NB4 (cell line): Measurements from ENCODE around the gene RIMS1.

Source experiments
- DNase-seq: peaks from one replicate; pipeline ENCODE4 v3.0.0; 2010; ENCODE audit warnings: low read depth
- H3K4me3 ChIP-seq: one replicate; pipeline ENCODE4 v1.5.1; 2011; ENCODE audit warnings: mild to moderate bottlenecking, low read depth, low read length, moderate library complexity
- CTCF ChIP-seq: IDR thresholded peaks from one replicate; pipeline ENCODE4 v1.5.1; 2012; ENCODE audit warnings: low read depth, low read length
- MYC ChIP-seq: IDR thresholded peaks from 2 replicates; pipeline ENCODE4 v1.6.1; 2011; ENCODE audit warnings: low read depth, low read length
- POLR2A ChIP-seq: IDR thresholded peaks from 2 replicates; pipeline ENCODE4 v1.6.1; 2011; ENCODE audit warnings: mild to moderate bottlenecking; ENCODE audit not compliant: insufficient read length; ENCODE audit errors: extremely low read depth
- TF ChIP-seq, protein P1 (sequence below): IDR thresholded peaks from 2 replicates; pipeline ENCODE4 v1.6.1; 2011; ENCODE audit warnings: low read depth, low read length

RIMS1 gene

DNA sequence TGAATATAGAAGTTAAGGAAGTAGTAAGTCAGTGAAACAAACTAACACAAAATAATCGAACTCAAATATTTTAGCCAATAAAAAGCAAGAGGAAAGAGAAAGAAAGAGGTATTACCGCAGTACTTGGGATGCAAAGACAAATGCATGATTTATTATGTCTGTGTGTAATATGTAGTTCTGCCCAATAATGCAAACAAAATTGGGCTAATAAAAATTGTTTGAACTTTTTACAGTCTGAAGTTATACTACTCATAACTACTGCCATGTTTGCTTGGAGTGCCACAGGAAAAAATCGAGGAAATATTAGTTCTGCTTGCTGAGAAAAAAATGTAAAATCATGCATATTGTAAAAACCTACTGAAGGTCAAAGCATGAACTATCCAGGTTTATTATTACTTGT is 375.2 kb downstream of the RIMS1 start:
- TF ChIP-seq, protein P1, sequence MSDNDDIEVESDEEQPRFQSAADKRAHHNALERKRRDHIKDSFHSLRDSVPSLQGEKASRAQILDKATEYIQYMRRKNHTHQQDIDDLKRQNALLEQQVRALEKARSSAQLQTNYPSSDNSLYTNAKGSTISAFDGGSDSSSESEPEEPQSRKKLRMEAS, result no peak
- TF ChIP-seq POLR2A (no peak), MYC (no peak), CTCF (no peak)
- no peak for DNase-seq
- no peak overlapping the region for H3K4me3 ChIP-seq

DNA sequence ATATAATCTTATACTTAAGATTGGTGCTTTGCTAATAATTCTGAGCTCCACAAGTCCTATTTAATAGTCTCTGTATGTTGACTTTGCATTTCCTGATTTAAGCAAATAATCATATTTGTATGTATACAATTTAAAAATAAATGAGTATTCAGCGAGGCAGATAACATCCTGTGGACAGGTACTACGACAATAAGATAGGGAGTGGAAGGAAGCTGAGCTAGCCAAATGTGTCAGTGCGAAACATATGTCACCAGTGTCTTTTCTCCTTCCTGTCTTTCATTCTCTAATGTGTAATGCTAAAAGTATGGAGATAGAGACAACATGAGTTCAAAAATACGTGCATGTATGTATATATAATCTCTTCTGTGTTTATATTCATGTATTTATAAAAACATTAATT is 375.9 kb downstream of the RIMS1 start:
- no peak overlapping the region for H3K4me3 ChIP-seq
- no peak for DNase-seq
- TF ChIP-seq POLR2A (no peak), CTCF (no peak), MYC (no peak)
- TF ChIP-seq, protein P1, result no peak

GRCh38 chr6:72267470-72267869 is 381.1 kb downstream of the RIMS1 start:
- no peak for DNase-seq
- H3K4me3 ChIP-seq, result no peak overlapping the region
- TF ChIP-seq CTCF, result no peak

DNA sequence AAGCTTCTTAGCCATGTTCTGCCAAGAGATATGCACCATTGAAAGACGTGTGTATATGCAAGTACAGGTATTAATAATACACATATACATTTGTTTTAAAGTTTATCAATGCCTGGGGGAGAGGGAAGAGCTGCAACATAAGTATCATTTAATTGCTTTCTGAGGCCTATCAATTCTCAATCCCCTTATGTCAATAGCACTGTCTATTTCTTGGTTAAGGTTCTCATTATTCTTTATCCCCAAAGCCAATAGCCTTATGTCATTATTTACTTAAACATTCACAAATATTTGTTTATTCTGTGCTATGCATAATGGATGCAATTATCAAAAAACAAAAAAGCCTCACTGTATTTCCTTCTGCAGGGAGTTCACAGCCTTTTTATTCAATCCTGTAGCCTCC is 385.2 kb downstream of the RIMS1 start:
- no peak for DNase-seq
- no peak for TF ChIP-seq POLR2A
- TF ChIP-seq, protein P1, result no peak
- no peak for TF ChIP-seq MYC
- TF ChIP-seq CTCF, result no peak
- H3K4me3 ChIP-seq, result no peak overlapping the region

DNA sequence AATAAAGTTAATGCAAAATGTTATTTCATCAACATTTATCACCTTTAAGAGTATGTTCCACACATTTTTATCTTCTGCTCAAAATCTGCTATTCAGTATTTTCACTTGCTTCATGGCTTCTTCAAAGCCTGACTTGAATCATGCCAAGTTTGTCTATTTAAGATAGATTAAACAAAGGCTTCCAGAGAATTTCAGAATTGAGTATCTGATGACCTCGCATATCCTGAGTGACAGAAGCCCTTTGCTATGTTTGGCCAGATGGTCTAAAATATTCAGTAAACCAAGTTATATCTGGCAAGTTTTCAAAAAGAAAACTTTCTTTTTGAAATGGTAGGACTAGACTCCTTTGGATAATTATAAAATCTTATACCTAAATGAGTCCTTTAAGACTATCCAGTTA is 386.6 kb downstream of the RIMS1 start:
- H3K4me3 ChIP-seq, result no peak overlapping the region
- TF ChIP-seq CTCF (no peak), POLR2A (no peak), MYC (no peak)
- TF ChIP-seq, protein P1, result no peak
- DNase-seq, result no peak

DNA sequence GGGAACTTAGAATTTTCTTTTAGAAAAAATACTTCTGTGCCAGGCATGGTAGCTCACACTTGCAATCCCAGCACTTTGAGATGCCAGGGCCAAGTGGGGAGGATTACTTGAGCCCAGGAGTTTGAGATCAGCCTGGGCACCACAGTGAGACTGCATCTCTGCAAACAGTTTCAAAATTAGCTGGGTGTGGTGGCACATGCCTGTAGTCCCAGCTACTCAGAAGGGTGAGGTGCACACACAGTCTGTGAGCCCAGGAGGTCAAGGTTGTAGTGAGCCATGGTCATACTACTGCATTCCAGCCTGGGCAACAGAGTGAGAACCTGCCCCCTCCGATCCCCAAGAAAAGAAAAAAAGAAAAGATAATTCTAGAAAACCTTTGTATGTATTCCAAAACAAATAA is 389.5 kb downstream of the RIMS1 start:
- H3K4me3 ChIP-seq, result no peak overlapping the region
- DNase-seq, result no peak
- TF ChIP-seq, protein P1, result no peak
- TF ChIP-seq CTCF (no peak), MYC (no peak), POLR2A (no peak)
